OCI-LY7 (cell line): Measurements from ENCODE around the gene LSM4.

ENCODE experiments used
- CTCF ChIP-seq: fragments of 200-600 bp; sonication (generic); conservative IDR thresholded peaks from 2 replicates; pipeline ENCODE4 v1.5.1; 2014; ENCODE audit warnings: mild to moderate bottlenecking, antibody characterized with exemption, low read length, moderate library complexity, mixed read lengths
- EZH2phosphoT487 ChIP-seq: fragments of 200-600 bp; sonication (generic); IDR thresholded peaks from 2 replicates; pipeline ENCODE4 v1.6.1; 2018; ENCODE audit warnings: low read depth, borderline replicate concordance, mild to moderate bottlenecking, mixed run types, antibody characterized with exemption, low read length, moderate library complexity, mixed read lengths

GRCh38 chr19:18294467-18294864 is 28.4 kb downstream of the LSM4 start:
- TF ChIP-seq CTCF = no peak
- no peak for TF ChIP-seq EZH2phosphoT487
